ENCODE results near the gene CCDC33.
"Not testable (repeated sequence)": the region's sequence is repeated elsewhere in the genome, so short reads cannot be mapped to it uniquely, and the experiment has no call there.

Gene CCDC33

DNA sequence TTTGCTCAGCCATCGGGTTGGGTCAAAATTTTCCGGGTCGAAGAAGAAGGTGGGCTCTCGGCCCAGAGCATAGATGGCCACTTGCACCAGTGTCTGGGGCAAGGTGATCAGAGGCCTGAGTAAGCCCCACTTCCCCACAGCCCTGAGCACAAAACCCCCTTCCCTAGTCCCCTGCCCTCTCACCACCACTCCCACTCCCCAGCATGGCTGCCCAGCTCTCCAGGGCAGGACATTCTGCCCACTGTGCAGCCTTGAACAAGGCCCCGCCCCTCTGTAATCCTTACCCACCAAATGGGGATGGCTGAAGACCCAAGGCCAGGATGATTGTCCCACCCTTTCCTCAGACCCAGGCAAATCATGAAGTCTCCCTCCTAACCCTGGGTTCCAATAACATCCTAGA, 102.5 kb downstream of the CCDC33 start:
- no peak for DNase-seq

DNA sequence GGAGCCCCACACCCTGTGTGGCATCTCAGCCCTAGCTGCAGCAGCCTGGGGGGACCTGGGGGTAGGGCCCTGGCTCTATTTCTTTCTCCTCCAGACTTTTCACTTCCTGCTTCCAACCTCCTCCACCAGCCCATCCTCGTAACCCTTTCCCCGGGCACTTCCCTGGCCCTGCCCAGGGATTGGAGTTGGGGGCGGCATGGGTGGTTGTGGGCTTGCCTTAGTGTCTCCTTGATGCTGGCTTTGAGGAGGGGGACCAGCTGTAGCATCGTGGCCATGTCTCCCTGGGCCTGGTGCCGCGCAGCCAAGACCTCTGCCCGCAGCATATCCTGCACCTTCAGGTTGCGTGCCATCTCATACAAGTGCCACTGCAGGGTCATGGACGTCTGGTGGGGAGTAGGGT, 103.2 kb downstream of the CCDC33 start:
- DNase-seq: no peak

DNA sequence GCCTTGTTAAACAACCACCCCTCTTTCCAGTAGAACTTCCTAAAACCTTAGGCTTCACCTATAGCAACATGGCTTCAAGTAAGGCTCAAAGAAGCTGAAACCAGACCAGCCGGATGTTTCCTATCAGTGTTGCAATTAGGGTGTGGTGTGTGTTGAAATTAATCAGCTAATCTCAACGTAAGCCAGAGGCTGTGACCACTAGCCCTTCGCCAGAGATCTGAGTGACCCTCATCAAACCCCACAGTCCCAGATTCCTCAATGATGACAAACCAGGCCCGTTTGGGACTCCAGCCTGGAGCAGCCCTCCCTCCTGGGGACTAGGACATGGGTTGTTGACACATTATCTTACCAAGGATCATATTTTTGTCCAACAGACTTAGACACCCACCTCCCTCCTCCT, 104.0 kb downstream of the CCDC33 start:
- DNase-seq: no peak

DNA sequence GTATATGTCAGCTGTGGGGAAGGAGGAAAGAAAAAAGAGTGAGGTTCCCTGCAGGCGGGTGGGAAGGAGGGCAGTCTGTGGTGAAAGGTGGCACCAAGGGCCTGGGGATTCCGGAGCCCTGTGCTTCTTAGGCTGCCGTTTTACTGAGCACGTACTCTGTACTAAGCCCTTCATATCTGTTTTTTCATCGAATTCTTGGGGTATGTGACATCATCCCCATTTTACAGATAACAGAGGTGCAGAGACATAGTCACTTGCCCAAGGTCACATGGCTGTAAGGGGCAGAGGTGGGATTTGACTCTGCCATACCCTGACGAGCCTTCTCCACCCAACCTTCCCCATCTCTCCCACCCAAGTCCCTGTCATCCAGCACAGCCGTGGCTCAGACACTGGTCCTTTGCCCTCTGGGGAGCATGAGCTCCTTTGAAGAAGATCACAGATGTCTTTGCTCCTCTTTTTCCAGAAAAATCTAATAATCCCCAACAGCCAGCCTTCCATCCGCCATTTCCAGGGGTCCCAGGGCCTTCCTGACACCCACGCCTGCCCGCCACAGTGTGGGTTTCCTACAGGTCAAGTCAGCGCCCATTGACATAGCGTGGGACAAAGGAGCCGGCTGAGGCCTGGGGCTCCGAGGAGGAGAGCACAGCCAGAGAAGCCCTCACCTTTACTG, 107.1 kb downstream of the CCDC33 start:
- no peak for DNase-seq

DNA sequence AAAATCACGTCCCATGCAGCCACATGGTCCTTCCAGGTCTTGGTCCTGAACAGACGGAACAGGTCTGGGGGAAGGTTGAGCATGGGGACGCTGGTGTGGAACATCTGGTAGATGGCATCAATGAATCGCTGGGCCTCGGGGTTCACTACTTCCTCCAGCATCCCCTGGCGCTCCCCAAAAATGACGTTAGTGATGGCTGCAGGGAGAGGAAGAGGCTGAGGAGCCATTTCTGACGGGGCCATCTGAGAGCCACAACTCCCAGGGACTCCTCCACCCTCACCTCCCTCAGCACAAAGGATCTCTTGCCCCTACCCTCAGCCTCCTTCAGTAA, 107.6 kb downstream of the CCDC33 start:
- DNase-seq: no peak

DNA sequence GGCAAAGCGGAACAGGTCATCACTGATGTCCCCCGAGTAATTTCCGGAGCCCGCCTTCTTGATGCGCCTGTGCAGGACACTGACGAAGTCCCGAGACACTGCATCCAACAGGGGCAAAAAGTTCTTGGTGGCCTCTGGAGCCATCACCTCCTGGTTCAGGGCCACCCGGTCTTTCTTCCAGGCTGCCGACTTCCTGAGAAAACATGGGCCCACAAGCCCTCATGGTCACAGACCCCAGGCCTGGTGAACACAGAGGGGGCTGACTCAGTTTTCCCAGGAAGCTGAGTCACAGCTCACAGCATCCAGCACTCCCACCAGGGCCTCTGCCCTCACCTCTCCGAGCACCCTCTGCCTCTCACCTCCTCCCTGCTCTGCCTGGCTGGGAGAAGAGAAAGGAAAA, 108.9 kb downstream of the CCDC33 start:
- no peak for DNase-seq

DNA sequence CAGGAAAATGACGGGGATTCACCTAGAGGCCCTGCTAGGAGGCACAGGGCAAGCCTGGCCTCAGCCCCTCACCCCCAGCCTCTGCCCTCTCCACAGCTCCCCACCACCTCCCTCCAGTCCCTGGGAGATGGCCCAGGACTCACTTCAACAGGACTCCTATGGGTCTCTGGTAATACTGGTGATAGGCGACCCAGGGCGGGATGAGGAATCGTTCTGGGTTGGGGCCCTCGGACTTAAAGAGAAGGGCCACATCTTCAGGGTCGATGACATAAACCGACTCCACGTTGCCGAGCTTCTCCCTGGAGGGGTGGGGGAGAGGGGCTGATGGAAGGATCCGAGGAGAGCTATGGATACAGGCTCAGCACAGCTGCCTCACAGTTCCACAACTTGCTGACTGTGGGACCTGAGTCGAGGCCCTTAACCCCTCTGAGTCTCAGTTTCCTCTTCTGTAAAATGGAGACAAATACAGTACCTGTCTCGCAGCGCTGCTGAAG, 111.7 kb downstream of the CCDC33 start:
- DNase-seq: no peak

- no peak for DNase-seq
These were observed 113.2 kb downstream of the CCDC33 start for GRCh38 chr15:74349241-74349778.

DNA sequence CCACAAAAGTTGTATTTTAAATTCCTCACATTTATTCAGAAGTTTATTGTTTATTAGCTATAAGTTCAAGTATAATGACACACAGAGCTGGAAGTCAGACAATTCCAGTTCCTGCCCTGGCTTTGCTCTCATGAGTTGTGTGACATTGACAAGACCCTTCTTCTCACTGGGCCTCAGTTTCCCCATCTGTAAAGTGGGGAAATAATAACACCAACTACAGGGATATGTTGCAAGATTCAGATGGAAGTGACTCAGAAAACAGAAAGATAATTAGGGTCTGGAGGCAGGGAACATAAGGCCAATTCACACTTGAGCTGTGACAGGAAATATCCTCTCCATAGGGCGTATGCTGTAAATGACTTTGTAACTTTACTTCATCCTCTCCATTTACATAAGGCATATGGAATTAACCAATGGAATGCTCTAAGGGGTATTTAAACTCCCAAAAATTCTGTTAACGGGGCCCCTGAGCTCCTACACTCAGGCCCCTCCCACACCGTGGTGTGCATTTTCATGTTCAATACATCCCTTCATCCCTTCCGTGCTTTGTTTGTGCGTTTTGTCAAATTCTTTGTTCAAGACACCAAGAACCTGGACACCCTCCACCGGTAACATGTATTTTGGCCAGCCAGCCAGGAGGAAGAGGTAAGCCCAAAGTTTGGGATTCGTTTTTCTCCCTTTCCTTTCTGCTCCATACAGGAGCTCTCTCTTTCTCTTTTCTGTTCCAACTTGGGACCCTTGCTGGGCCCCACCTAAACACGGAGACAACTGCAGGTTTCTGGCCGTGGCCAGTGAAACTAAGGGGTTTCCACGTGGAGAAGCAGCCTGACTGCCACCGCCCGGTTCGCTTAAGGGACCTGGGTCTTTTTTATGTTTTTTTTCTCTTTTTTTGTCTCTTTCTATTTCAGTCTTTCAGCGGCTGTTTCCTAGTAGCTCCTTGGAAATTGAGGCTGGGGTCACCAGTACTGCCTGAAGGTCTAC, 114.5 kb downstream of the CCDC33 start:
- DNase-seq: no peak

GRCh38 chr15:74351670-74352069, 115.5 kb downstream of the CCDC33 start:
- DNase-seq: no peak

- DNase-seq: no peak
These were observed 116.3 kb downstream of the CCDC33 start for GRCh38 chr15:74352393-74352910.

- not testable (repeated sequence) for DNase-seq
These were observed 117.9 kb downstream of the CCDC33 start for GRCh38 chr15:74353992-74354391.

- DNase-seq: not testable (repeated sequence)
These were observed 119.9 kb downstream of the CCDC33 start for GRCh38 chr15:74356050-74356449.

DNA sequence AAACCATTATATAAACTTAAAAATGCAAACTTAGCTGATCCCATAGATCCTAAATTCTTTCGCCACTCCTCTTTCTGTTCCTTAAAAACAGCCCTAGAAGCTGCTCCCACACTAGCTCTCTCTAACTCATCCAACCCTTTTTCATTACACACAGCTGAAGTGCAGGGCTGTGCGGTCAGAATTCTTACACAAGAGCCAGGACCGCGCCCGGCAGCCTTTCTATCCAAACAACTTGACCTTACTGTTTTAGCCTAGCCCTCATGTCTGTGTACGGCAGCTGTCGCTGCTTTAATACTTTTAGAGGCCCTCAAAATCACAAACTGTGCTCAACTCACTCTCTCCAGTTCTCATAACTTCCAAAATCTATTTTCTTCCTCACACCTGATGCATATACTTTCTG, 121.4 kb downstream of the CCDC33 start:
- DNase-seq: not testable (repeated sequence)

DNA sequence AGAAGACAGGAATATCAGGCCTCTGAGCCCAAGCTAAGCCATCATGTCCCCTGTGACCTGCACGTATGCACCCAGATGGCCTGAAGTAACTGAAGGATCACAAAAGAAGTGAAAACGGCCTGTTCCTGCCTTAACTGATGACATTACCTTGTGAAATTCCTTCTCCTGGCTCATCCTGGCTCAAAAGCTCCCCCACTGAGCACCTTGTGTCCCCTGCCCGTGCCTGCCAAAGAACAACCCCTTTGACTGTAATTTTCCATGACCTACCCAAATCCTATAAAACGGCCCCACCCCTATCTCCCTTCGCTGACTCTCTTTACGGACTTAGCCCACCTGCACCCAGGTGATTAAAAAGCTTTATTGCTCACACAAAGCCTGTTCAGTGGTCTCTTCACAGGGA, 123.2 kb downstream of the CCDC33 start:
- not testable (repeated sequence) for DNase-seq

- not testable (repeated sequence) for DNase-seq
These were observed 124.7 kb downstream of the CCDC33 start for GRCh38 chr15:74360855-74361254.

- DNase-seq: no peak
These were observed 126.4 kb downstream of the CCDC33 start for GRCh38 chr15:74362482-74362881.

DNA sequence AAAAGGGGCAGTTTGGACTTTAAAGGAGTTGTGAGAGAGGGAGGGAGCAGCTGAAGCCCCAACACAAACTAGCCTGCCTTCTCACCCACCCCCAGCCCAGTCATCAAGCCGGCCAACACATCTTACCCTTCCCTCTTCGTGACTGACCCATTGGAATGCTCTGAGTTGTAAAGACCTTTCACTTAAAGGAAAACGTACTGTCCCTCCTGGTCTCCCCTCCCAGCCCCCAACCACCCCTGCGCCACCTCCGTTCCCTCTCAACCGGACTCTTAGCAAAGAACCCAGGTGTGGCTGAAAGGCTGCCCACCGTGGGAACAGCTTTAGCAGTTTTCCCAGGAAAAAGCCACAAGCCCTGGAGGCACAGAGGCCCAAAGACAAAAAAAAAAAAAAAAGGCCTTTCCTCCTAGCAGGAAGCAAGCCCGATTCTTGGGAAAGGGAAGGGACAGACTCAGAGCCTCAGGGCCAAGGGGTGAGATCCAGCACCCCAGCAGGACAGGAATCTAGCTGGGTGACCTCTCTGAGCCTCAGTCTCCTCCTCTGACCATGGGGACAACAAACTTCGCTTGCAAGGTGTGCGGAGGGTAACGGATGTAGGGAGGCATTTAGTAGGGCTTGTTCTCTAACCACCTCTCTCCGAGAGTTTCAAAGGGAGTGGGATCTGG, 128.9 kb downstream of the CCDC33 start:
- no peak for DNase-seq

DNA sequence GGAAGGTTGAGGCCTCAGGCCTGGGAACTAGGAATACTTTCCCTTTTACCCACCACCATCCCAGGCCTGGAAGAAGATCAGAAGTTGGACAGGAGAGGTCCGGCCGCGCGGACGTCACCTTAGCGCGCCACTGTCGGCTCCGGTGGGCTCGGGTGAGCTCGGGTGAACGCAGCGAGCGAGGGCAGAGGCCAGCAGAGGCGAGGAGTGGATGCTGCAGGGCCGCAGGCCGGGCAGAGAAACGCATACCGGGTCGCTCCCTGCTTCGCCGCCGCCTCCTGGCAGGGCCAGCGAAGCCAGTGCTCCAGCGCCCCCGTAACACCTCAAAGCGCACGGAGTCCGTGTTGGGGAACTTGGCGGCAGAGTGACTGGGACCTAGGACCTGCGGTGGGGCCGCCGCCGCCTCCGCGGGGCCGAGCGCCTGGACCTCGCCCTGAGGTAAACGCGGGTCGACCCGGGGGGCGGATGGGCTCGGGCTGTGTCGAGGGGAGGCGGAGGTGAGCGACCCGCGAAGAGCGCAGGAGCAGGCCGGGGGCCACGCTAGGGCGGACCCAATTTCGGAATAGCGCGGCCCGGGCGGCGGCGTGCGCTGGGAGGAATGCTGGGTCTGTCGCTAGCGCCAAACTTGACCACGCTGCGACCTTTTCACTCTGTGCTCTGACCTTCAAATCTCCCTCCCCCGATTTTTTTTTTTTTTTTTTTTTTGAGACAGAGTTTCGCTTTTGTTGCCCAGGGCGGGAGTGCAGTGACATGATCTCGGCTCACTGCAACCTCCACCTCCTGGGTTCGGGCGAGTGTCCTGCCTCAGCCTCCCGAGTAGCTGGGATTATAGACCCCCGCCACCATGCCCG, 129.7 kb downstream of the CCDC33 start:
- no peak for DNase-seq

DNA sequence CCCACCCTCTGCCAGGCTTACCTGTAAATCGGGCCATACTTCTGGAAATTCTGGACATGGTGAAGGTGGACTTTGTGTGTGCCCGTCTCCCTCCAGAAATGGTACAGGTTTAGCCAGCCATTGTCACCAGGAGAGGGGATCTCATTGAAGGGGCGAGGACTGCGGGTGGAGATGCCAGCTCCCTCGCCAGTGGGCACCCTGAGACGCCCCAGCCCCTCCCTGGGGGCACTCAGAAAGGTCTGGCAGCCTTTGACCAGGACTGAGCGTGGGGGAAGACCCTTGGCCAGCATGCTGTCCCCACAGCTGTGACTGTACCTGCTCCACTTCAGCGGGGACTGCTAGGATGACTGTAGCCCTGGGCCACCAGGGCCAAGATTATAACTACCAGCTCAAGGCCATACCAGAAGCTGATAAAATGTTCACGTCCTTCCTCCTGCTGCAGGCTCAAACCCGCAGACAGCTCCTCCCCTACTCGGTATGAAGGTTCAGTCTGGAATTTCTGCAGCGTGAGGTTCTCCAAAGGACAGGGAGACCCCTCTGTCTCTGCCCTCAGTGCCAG, 131.2 kb downstream of the CCDC33 start, which contains the start of gene CYP11A1:
Gene CYP11A1, minus strand, starts transcription at position 351 of the 559 bp plus-strand sequence. Its CDS starts 61 bp downstream, at position 290.
- no peak for DNase-seq

GRCh38 chr15:74368121-74368520, 132.0 kb downstream of the CCDC33 start:
- DNase-seq: no peak

All from NCI-H526 treated with DMSO at 0.1 percent for 48 hours (cell line).